HG03439 (cell line): ENCODE measurements around the gene PAQR8.

Source experiments
- ATAC-seq: cut with Tn5 transposase; IDR thresholded peaks from one replicate; pipeline ENCODE4 v1.9.1; 2021; ENCODE audit warnings: mild to moderate bottlenecking, moderate library complexity; ENCODE audit not compliant: unreplicated experiment

PAQR8 gene

GRCh38 chr6:52457096-52457495, 95.1 kb downstream of the PAQR8 start:
- ATAC-seq: no peak
